Hematopoietic multipotent progenitor cell (in vitro differentiated cells): Measurements from ENCODE around the gene POLR2M. TPM values are rescaled to one million over a fixed set of nuclear protein-coding genes. Genes with fewer than 3 reads are reported as not detected.
A peak's percentile ranks its signal among the peaks of the same experiment; 100 is the strongest.

ENCODE experiments used
- DNase-seq, 3 donors: peaks; one replicate each; pipeline ENCODE4 v3.0.0-alpha.2; 2011 to 2015; ENCODE audit warnings: low read depth in 2 of 3, low spot score in 2 of 3
- total RNA-seq: library from RNA; depleted of rRNA; stranded (reverse); fragments of >200 nt; gene quantifications from one replicate; pipeline ENCODE4 v1.2.3, GENCODE V29; 2012

The POLR2M gene
- total RNA-seq, 1 donor, result 99.9 TPM

GRCh38 chr15:57735891-57736290, 29.4 kb downstream of the POLR2M start:
- no peak for DNase-seq

GRCh38 chr15:57736591-57736990, 30.1 kb downstream of the POLR2M start:
- no peak for DNase-seq

- DNase-seq, result no peak
Observed at GRCh38 chr15:57738734-57739237, 32.3 kb downstream of the POLR2M start.

- no peak for DNase-seq
Observed at GRCh38 chr15:57740048-57740447, 33.5 kb downstream of the POLR2M start.

- no peak for DNase-seq
Observed at GRCh38 chr15:57741089-57741488, 34.6 kb downstream of the POLR2M start.

GRCh38 chr15:57743424-57743823, 36.9 kb downstream of the POLR2M start:
- peak in 1 of 3 donors; percentile 27 for DNase-seq

- DNase-seq, result no peak
Observed at GRCh38 chr15:57746786-57747185, 40.3 kb downstream of the POLR2M start.

GRCh38 chr15:57747206-57747896, 40.8 kb downstream of the POLR2M start:
- peak in 2 of 3 donors; percentile 23 to 65 for DNase-seq

GRCh38 chr15:57751177-57751800, 44.8 kb downstream of the POLR2M start:
- peak in 1 of 3 donors; percentile 42 for DNase-seq

GRCh38 chr15:57752436-57752835, 45.9 kb downstream of the POLR2M start:
- no peak for DNase-seq

- no peak for DNase-seq
Observed at GRCh38 chr15:57752840-57753239, 46.3 kb downstream of the POLR2M start.

- no peak for DNase-seq
Observed at GRCh38 chr15:57756466-57756865, 50.0 kb downstream of the POLR2M start.

GRCh38 chr15:57758560-57758959, 52.0 kb downstream of the POLR2M start:
- DNase-seq, result no peak

GRCh38 chr15:57761562-57761961, 55.0 kb downstream of the POLR2M start:
- no peak for DNase-seq

GRCh38 chr15:57762302-57762701, 55.8 kb downstream of the POLR2M start:
- no peak for DNase-seq

GRCh38 chr15:57763176-57763964, 56.9 kb downstream of the POLR2M start:
- no peak for DNase-seq

Other genes with a start within 250 kb of the POLR2M start
- 0.27 TPM for gene MYZAP, start 114.8 kb upstream of the POLR2M start, total RNA-seq